GM18505 (cell line): ENCODE data around the gene UQCC5.

Experiments used
- ATAC-seq: cut with Tn5 transposase; IDR thresholded peaks from one replicate; pipeline ENCODE4 v1.9.1; 2021; ENCODE audit not compliant: unreplicated experiment
- POLR2A ChIP-seq: IDR thresholded peaks from 4 replicates; pipeline ENCODE4 v1.6.1; 2011; ENCODE audit warnings: borderline replicate concordance; ENCODE audit not compliant: insufficient read depth, insufficient read length; ENCODE audit errors: extremely low read depth

The UQCC5 gene

GRCh38 chr3:52536369-52537164 lies at the start of gene UQCC5:
UQCC5 (plus strand) TSS chr3:52536605; CDS start chr3:52536756, 151 bp downstream.
- peak; percentile 73 for ATAC-seq
- TF ChIP-seq POLR2A, result peak; percentile 98

- ATAC-seq, result no peak
- no peak for TF ChIP-seq POLR2A
Measured at GRCh38 chr3:52487050-52487787, 49.2 kb upstream of the UQCC5 start.

- no peak for ATAC-seq
- no peak for TF ChIP-seq POLR2A
Measured at GRCh38 chr3:52487788-52488691, 48.4 kb upstream of the UQCC5 start.

GRCh38 chr3:52488746-52489145 lies 47.7 kb upstream of the UQCC5 start:
- no peak for ATAC-seq
- TF ChIP-seq POLR2A, result no peak

- TF ChIP-seq POLR2A, result no peak
- no peak for ATAC-seq
Measured at GRCh38 chr3:52489453-52489852, 47.0 kb upstream of the UQCC5 start.

GRCh38 chr3:52490035-52490938 lies 46.1 kb upstream of the UQCC5 start:
- ATAC-seq, result no peak
- no peak for TF ChIP-seq POLR2A

GRCh38 chr3:52490939-52491526 lies 45.4 kb upstream of the UQCC5 start:
- no peak for TF ChIP-seq POLR2A
- no peak for ATAC-seq

GRCh38 chr3:52492059-52492458 lies 44.3 kb upstream of the UQCC5 start:
- TF ChIP-seq POLR2A, result no peak
- ATAC-seq, result no peak

- TF ChIP-seq POLR2A, result no peak
- no peak for ATAC-seq
Measured at GRCh38 chr3:52493232-52494017, 43.0 kb upstream of the UQCC5 start.

GRCh38 chr3:52494445-52494844 lies 42.0 kb upstream of the UQCC5 start:
- no peak for TF ChIP-seq POLR2A
- ATAC-seq, result no peak

- no peak for ATAC-seq
- TF ChIP-seq POLR2A, result no peak
Measured at GRCh38 chr3:52494886-52495495, 41.4 kb upstream of the UQCC5 start, which contains the start of gene STAB1. STAB1 (plus strand) TSS chr3:52495338; CDS start chr3:52495414, 76 bp downstream.
